ENCODE measurements around the gene ATG16L2. TPM values are rescaled to one million over a fixed set of nuclear protein-coding genes. Genes with fewer than 3 reads are reported as not detected.
A peak's percentile ranks its signal among the peaks of the same experiment; 100 is the strongest.

The ATG16L2 gene
- total and polyA plus RNA-seq, 4 donors, result 42.6 to 86.0 (median 61.4) TPM

DNA sequence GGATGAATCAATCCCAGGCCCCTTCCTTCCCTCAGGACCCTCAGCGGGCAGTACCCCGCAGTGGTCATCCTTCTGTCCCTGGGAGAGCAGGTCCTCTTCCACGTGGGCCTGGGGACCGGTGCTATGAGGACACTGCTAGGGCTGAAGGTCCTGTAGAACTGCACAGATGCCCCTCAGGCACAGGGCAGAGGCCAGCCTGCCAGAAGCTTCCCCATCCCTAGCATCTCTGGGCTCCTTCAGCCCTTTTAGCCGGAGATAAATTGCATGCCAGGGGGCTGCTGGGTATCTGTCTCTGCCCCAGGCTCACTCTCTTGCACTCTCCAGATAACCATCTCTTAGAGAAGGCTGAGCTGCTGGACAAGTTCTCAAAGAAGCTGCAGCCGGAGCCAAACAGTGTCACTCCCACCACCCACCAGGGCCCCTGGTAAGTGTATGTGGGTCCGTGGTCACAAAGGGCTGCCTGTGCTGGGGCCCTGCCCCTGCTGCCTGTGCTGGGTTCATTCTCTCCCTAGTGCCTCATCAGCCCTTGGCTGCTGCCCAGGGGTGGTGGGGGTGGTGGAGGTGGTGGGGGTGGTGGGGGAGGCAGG lies 2.3 kb downstream of the ATG16L2 start:
- DNase-seq (no peak), ATAC-seq (ENCODE audit: insufficient read depth, low FRiP score) (no peak)
- Histone ChIP-seq H3K9ac (ENCODE audit: insufficient read depth in 1 of 2, low read length in 2 of 2) (no peak overlapping the region), H3K4me1 (ENCODE audit: control insufficient read depth in 5 of 5, insufficient read depth in 5 of 5, low read length in 5 of 5) (peaks cover 8 to 26% (median 17%) of the 10 kb centered on the region in 5 donors), H3K27ac (ENCODE audit: low read depth in 1 of 2, low read length in 1 of 2) (peak overlapping the region in 1 of 2 donors; percentile 1), H3K36me3 (ENCODE audit: control insufficient read depth in 4 of 4, insufficient read depth in 4 of 4, low read length in 4 of 4) (peaks cover 0 to 16% (median 8%) of the 10 kb centered on the region in 4 donors), H3K9me3 (ENCODE audit: control insufficient read depth in 4 of 4, insufficient read depth in 3 of 4, low read length in 3 of 4) (peaks cover 0 to 2% (median 0%) of the 10 kb centered on the region in 4 donors), H3K27me3 (ENCODE audit: control insufficient read depth in 3 of 3, insufficient read depth in 3 of 3, low read length in 2 of 3) (no peaks in the 10 kb centered on the region), H3K4me3 (no peak overlapping the region)
- WGBS, 2 donors, result 29 to 71% methylated on average over 7 of the region's 7 CpGs
- TF ChIP-seq, protein P1, sequence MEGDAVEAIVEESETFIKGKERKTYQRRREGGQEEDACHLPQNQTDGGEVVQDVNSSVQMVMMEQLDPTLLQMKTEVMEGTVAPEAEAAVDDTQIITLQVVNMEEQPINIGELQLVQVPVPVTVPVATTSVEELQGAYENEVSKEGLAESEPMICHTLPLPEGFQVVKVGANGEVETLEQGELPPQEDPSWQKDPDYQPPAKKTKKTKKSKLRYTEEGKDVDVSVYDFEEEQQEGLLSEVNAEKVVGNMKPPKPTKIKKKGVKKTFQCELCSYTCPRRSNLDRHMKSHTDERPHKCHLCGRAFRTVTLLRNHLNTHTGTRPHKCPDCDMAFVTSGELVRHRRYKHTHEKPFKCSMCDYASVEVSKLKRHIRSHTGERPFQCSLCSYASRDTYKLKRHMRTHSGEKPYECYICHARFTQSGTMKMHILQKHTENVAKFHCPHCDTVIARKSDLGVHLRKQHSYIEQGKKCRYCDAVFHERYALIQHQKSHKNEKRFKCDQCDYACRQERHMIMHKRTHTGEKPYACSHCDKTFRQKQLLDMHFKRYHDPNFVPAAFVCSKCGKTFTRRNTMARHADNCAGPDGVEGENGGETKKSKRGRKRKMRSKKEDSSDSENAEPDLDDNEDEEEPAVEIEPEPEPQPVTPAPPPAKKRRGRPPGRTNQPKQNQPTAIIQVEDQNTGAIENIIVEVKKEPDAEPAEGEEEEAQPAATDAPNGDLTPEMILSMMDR (IDR thresholded peaks at IDR 0.05; ENCODE audit: control extremely low read depth, extremely low read depth), result no peak

DNA sequence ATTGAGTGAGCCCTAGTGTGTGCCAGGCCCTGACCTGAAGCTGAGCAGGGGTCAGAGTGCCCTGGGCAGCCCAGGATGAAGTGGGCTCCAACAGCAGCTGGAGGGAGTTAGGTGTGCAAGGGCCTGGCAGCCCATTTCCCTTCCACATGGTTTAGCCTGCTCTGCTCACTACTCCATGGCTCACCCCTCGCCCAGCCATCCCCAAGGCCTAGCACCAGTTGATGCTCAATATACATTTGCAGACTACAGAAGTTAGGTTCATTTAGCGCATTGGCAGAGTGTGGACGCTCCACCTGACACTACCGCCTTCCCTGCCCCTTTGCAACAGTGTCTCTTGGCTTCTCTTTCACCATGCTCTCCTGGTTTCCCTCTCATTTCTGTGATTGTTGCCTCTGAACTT lies 3.8 kb downstream of the ATG16L2 start:
- TF ChIP-seq, protein P1 (IDR thresholded peaks at IDR 0.05; ENCODE audit: control extremely low read depth, extremely low read depth), result no peak
- Histone ChIP-seq H3K9me3 (ENCODE audit: control insufficient read depth in 4 of 4, insufficient read depth in 3 of 4, low read length in 3 of 4) (peaks cover 0 to 2% (median 0%) of the 10 kb centered on the region in 4 donors), H3K36me3 (ENCODE audit: control insufficient read depth in 4 of 4, insufficient read depth in 4 of 4, low read length in 4 of 4) (peaks cover 0 to 16% (median 8%) of the 10 kb centered on the region in 4 donors), H3K4me1 (ENCODE audit: control insufficient read depth in 5 of 5, insufficient read depth in 5 of 5, low read length in 5 of 5) (peaks cover 2 to 28% (median 10%) of the 10 kb centered on the region in 5 donors), H3K27ac (ENCODE audit: low read depth in 1 of 2, low read length in 1 of 2) (no peak overlapping the region), H3K27me3 (ENCODE audit: control insufficient read depth in 3 of 3, insufficient read depth in 3 of 3, low read length in 2 of 3) (no peaks in the 10 kb centered on the region), H3K4me3 (no peak overlapping the region), H3K9ac (ENCODE audit: insufficient read depth in 1 of 2, low read length in 2 of 2) (no peak overlapping the region)
- ATAC-seq (ENCODE audit: insufficient read depth, low FRiP score) (no peak), DNase-seq (no peak)
- WGBS, 2 donors, result 79 to 91% methylated on average over 4 of the region's 4 CpGs

DNA sequence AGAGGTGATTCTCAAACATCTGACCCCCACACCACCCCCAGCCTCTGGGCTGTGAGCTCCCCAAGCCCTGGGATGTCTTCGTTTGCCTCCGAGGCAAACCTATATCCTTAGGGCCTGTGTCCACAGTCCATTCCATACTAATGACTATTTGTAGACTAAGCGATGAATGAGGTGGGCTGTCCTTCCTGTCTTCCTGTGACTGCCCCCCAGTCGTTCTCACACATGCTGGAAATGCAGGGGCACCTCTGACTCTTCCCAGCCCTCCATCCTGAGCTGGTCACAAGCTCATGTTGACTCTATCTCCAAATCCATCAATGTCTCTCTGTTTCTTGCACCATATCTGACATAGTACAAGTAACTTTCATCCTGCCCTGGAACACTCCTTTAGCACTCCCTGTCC lies 4.8 kb downstream of the ATG16L2 start:
- Histone ChIP-seq H3K4me3 (no peak overlapping the region), H3K4me1 (ENCODE audit: control insufficient read depth in 5 of 5, insufficient read depth in 5 of 5, low read length in 5 of 5) (peaks cover 2 to 23% (median 10%) of the 10 kb centered on the region in 5 donors), H3K9ac (ENCODE audit: insufficient read depth in 1 of 2, low read length in 2 of 2) (no peak overlapping the region), H3K27ac (ENCODE audit: low read depth in 1 of 2, low read length in 1 of 2) (no peak overlapping the region), H3K9me3 (ENCODE audit: control insufficient read depth in 4 of 4, insufficient read depth in 3 of 4, low read length in 3 of 4) (peaks cover 0 to 2% (median 0%) of the 10 kb centered on the region in 4 donors), H3K36me3 (ENCODE audit: control insufficient read depth in 4 of 4, insufficient read depth in 4 of 4, low read length in 4 of 4) (peaks cover 0 to 19% (median 8%) of the 10 kb centered on the region in 4 donors), H3K27me3 (ENCODE audit: control insufficient read depth in 3 of 3, insufficient read depth in 3 of 3, low read length in 2 of 3) (no peaks in the 10 kb centered on the region)
- TF ChIP-seq, protein P1 (IDR thresholded peaks at IDR 0.05; ENCODE audit: control extremely low read depth, extremely low read depth), result no peak
- ATAC-seq (ENCODE audit: insufficient read depth, low FRiP score), result no peak
- no peak for DNase-seq
- WGBS, 2 donors, result 86 to 88% methylated on average over 4 of the region's 4 CpGs

Data from lung (tissue), 12 donors.